ENCODE data around the gene C1orf21.
"Not testable (repeated sequence)": the region's sequence is repeated elsewhere in the genome, so short reads cannot be mapped to it uniquely, and the experiment has no call there.

C1orf21 gene

DNA sequence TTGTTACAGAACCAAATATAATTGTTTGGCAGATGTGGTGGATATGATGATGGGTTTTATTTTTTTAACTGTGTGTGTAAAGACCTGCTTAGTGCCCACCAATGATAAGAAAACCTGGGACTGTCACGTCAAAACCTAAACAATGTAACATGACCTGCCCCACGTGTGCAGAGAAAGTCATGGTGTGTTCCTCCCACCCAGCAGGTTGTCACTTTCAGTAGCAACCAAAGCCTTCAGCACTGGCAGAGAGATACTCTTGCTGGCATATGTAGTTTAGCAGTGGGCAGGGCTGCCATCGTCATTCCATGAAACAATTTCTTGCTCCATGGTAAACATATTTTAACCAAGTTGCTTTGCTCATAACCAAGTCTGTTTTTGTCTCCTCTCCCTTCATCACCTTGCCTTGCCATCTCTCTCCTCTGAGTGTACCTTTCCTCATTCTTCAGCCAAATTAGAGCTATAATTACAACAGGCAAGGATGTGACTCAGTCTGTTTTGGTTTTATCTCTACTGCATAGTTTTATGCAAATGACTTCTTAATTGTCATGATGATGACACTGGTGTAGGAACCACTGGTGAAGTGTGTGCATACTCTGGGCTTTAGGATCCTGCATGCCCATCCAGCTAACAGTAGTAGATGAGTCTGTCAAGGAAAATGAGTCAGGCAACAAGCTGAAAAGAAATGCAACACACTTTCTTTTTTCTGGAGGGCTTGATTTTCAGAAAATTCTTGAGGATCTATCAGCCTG lies 217.5 kb downstream of the C1orf21 start:
- no peak for DNase-seq (ENCODE audit: low spot score)

DNA sequence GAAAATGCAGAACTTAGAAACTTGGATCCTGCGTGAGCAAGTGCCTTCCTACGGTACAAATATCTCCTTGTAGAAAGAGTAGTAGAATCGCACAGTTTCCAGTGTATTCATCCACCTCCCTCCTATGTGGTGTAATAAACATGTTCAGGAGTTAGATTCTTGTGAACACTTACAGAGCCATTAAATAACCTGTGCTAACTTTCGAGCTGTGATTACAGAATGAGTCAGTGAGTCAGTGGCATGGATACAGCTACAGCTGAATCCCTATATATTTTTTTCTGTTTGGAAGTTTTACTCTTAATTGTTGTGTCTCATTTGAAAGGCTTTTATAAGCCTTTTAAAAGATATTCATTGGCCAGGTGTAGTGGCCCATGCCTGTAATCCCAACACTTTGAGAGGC lies 219.1 kb downstream of the C1orf21 start:
- DNase-seq (ENCODE audit: low spot score): no peak

- no peak for DNase-seq (ENCODE audit: low spot score)
Measured at GRCh38 chr1:184606786-184607185, 220.0 kb downstream of the C1orf21 start.

- no peak for DNase-seq (ENCODE audit: low spot score)
Measured at GRCh38 chr1:184608581-184608980, 221.8 kb downstream of the C1orf21 start.

GRCh38 chr1:184608990-184609389 lies 222.2 kb downstream of the C1orf21 start:
- no peak for DNase-seq (ENCODE audit: low spot score)

DNA sequence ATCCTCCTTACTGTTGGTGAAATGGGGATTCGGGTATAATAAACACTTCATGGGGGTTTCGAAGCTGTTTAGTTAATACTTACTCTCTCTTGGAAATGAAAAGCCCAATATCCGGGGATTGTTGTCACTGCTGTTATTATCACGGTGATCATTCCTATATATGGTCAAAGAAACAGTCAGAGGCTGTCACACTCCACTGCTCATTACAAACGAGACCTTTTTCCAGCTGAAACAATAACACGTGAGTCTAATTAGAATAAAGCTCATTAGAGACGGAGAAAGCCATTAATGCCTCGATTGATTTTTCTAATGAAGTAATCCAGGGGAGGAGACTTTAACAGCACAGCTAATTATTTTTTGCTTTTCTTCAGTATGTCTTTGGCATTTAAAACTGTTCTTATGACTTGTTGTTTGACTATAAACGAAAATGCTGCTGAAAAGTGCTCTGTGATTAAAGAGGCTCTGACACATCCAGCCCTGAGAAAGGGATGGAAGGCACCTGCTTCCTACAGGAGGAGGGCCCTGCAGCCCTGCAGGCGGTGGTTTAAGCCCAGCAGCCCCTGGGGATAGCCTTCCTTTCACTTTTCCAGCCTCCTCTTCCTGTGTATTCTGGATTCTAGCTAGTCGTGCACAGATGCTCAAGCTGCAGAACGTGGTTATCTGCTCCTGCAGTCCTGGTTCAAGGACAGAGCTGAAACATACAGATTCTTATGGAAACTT lies 224.2 kb downstream of the C1orf21 start:
- no peak for DNase-seq (ENCODE audit: low spot score)

DNA sequence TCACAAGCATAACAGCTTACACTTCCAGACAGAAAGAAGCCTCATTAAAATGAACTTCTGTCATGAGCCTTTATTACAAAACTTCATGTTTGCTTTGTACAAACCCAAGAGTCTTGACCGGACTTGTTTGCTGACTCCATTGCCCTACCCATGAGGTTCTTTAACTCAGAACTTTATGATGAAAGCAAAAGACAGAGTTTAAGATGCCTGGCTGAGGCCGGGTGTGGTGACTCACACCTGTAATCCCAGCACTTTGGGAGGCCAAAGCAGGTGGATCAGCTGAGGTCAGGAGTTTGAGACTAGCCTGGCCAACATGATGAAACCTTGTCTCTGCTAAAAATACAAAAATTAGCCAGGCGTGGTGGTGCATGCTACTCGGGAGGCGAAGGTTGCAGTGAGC lies 225.4 kb downstream of the C1orf21 start:
- not testable (repeated sequence) for DNase-seq (ENCODE audit: low spot score)

DNA sequence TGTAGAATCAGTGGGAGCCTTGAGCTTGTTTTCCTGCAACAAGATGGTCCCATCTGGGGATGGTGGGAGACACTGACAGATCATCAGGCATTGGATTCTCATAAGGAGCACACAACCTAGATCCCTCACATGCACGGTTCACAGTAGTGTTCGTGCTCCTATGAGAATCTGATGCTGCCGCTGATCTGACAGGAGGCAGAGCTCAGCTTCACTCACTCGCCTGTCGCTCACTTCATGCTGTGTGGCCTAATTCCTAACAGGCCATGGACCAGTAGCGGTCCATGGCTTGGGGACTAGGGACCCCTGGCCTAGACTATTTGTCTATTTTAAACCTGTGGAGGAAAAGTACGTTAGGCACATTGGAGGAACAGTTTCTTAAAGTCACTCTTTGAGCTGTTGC lies 227.8 kb downstream of the C1orf21 start:
- no peak for DNase-seq (ENCODE audit: low spot score)

DNA sequence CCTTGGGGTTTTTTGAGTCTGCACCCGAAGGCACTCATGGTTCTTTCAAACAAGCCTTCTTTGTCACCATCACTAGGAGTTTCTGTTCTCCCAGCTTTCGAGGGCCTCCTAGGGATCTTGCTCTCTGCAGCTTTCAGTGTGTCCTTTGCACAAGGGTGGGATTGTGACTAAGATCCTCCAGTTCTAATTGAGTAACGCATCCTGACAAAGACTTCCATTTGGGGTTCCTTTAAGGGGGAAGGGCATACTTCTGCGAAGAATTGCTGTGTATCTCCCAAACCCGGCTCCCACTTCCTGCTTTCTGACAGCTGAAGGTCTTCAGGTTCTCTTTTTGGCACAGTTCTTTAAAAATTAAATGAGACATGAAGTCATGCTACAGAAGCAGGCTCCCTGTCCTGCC lies 228.5 kb downstream of the C1orf21 start:
- no peak for DNase-seq (ENCODE audit: low spot score)

GRCh38 chr1:184616504-184616903 lies 229.7 kb downstream of the C1orf21 start:
- DNase-seq (ENCODE audit: low spot score): no peak

DNA sequence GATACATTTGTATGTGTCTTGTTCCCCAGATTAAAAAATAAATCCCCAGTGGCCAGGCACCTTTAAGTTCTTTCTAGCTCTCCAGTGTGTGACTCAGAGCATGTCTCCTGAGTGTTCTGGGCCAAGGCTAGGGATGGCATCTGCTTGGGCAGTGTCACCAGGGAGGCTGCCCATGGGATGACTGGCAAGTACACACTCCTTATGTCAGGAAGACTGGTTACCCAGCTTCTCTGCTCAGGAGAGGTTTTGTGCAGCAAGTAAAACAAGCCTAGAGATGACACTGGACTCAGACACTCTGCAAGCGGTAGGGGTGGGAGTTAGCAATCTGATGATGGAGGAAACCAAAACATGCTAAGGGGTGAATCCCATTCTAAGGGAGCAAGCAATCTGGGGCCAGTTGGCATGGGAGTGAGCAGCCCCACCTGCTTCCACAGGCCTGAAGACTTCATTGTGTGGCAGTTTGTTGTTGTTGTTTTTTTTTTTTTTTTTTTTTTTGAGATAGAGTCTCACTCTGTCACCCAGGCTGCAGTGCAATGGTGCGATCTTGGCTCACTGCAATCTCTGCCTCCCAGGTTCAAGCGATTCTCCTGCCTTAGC lies 230.7 kb downstream of the C1orf21 start:
- no peak for DNase-seq (ENCODE audit: low spot score)

DNA sequence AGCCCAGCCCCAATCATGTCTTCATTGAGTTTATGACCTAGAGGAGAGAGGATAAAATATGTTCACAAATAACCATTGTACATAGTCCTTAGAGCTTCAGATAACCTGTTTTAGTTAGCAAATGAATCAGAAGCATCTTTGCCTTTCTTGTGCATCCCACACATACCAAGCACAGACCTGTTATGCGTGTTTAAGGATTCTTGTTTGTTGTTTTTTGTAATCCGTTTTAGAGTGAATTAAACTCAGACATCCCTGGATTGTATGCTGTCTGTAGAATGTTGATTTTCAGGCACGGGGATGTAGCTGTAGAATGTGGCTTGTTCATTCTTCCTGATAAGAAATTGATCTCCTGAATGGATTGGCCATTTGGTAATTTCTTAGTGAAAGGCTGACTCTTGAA lies 232.0 kb downstream of the C1orf21 start:
- DNase-seq (ENCODE audit: low spot score): no peak

GRCh38 chr1:184620469-184620868 lies 233.6 kb downstream of the C1orf21 start:
- DNase-seq (ENCODE audit: low spot score): no peak

- DNase-seq (ENCODE audit: low spot score): no peak
Measured at GRCh38 chr1:184621260-184621659, 234.4 kb downstream of the C1orf21 start.

GRCh38 chr1:184622136-184622823 lies 235.5 kb downstream of the C1orf21 start:
- no peak for DNase-seq (ENCODE audit: low spot score)

DNA sequence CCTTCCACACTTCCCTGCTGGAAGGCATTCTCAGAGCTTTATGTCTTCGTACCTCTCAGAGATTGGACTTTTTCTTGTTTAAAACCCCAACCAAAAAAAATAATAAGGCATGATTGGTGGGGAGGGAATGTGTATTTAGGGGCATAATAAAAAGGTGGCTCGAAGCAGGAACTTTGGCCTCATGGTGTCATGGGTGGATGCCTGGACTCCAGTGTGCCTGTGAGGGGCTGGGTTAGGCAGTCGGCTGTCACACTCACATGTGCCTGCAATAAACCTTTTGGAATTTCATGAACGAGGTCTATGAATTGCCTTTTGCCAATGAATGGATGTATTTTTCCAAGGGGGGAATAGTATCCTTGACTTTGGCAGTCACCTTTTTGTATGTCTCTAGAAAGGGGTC lies 236.6 kb downstream of the C1orf21 start:
- no peak for DNase-seq (ENCODE audit: low spot score)

- DNase-seq (ENCODE audit: low spot score): no peak
Measured at GRCh38 chr1:184624051-184624450, 237.2 kb downstream of the C1orf21 start.

DNA sequence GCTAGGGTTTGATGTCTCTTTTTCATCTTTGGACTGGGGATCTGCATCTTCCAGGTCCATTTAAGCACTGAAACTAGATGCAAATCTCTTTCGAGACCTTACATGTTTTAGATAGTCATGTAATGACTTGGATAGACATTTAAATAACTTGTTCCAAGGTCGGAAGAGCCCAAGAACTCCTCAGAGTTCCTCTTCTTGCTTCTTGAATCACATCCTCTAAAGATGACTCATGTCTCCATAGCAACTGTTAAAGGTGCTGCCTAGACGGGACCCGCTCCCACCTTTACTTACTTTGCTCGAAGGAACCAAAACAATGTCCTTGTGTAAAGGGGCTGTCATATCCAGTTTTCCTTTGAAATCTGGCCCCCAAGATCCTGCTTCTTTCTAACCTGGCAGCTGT lies 237.8 kb downstream of the C1orf21 start:
- no peak for DNase-seq (ENCODE audit: low spot score)

- no peak for DNase-seq (ENCODE audit: low spot score)
Measured at GRCh38 chr1:184625271-184625670, 238.4 kb downstream of the C1orf21 start.

- no peak for DNase-seq (ENCODE audit: low spot score)
Measured at GRCh38 chr1:184626076-184627006, 239.5 kb downstream of the C1orf21 start.

DNA sequence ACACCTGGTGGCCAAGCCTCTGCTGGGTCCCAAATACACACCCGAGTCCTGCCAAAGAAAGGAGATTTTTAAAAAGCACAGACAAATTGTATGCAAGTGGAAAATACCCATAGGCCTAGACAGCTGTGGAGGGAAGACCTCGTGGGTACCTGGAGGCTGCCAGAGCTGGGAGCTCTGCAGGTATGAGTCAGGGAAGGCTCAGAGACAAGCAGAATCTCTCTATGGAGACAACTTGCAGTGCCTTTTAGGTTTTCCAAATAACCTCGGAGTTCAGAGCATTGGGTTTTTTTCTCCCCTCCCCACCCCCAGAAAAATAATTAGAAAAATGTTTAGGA lies 240.1 kb downstream of the C1orf21 start:
- DNase-seq (ENCODE audit: low spot score): no peak

GRCh38 chr1:184629266-184629665 lies 242.4 kb downstream of the C1orf21 start:
- no peak for DNase-seq (ENCODE audit: low spot score)
